ENCODE data around the gene PLXNA1.
A peak's percentile ranks its signal among the peaks of the same experiment; 100 is the strongest.

The PLXNA1 gene

DNA sequence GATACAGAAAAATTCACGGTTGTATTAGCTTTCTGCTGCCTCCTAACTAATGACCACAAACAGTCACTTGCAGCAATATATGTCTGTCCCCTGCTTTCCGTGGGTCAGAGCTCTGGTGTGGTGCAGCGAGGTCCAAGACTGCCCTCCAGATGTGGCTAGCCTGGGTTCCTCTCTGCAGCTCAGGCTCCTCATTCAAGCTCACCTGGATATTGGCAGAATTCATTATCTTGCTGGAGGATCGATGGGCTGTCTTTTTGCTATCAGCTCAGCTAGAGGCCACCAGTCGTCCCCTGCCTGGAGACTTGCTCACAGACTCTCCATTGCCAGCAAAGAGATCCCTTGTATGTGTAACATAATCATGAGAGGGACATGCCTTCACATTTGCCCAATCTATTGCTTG lies 12.8 kb upstream of the PLXNA1 start (continued):
- TF ChIP-seq KLF8 (tag by site-specific recombination; IDR thresholded peaks at IDR 0.05) (no peak), ZNF23 (tag by site-specific recombination; IDR thresholded peaks at IDR 0.05; ENCODE audit: borderline replicate concordance) (no peak), ZNF544 (tag by site-specific recombination; IDR thresholded peaks at IDR 0.05) (no peak), ZNF529 (tag by site-specific recombination; IDR thresholded peaks at IDR 0.05; ENCODE audit: insufficient replicate concordance) (no peak), ZXDB (tag by site-specific recombination; IDR thresholded peaks at IDR 0.05) (no peak)
- TF ChIP-seq, protein P1, sequence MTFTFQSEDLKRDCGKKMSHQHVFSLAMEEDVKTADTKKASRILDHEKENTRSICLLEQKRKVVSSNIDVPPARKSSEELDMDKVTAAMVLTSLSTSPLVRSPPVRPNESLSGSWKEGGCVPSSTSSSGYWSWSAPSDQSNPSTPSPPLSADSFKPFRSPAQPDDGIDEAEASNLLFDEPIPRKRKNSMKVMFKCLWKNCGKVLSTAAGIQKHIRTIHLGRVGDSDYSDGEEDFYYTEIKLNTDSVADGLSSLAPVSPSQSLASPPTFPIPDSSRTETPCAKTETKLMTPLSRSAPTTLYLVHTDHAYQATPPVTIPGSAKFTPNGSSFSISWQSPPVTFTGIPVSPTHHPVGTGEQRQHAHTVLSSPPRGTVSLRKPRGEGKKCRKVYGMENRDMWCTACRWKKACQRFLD (tag by site-specific recombination; IDR thresholded peaks at IDR 0.05), result no peak

DNA sequence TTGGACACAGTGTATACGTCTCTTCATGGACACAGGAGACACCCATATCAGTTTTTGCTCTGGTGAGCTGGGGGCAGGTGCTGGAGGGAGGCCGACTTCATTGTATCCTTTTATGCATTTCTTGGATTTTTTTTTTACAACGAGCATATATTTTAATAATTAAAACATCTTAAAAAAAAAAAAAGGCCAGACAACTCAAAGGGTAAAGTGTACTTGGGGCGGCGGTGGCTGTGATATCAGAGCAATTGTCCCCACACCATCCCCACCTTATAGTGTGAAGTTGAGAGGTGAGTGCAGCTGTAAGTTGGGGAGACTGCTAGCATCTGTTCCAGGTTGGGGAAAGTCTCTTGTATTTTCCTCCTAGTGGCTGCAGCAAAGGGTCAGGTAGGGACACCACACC lies 12.0 kb upstream of the PLXNA1 start:
- Histone ChIP-seq H3K4me1 (ENCODE audit: control insufficient read depth, insufficient read depth, low read length) (no peaks in the 10 kb centered on the region), H3K36me3 (ENCODE audit: control insufficient read depth in 2 of 2, insufficient read depth in 1 of 2, low read length in 2 of 2) (no peaks in the 10 kb centered on the region), H3K4me3 (ENCODE audit: low read depth, low read length) (no peak overlapping the region), H3K9me3 (ENCODE audit: control insufficient read depth, insufficient read depth, low read depth, low read length) (no peaks in the 10 kb centered on the region), H3K27ac (ENCODE audit: extremely low read depth, low read depth, low read length) (no peak overlapping the region)
- no peak for TF ChIP-seq ZNF19 (tag by site-specific recombination; IDR thresholded peaks at IDR 0.05; ENCODE audit: low read depth)
- no peak for TF ChIP-seq ZNF544 (tag by site-specific recombination; IDR thresholded peaks at IDR 0.05)
- no peak for TF ChIP-seq ZNF530 (tag by site-specific recombination; IDR thresholded peaks at IDR 0.05; ENCODE audit: low read depth)
- no peak for TF ChIP-seq OSR2 (tag by site-specific recombination; IDR thresholded peaks at IDR 0.05)
- ChIA-PET CTCF (interaction anchor here (0.6 to 1.4 kb wide), 4 partner anchors 11 to 577 kb away, joined by 3 to 7 read pairs (median 4); partner anchors contain the start of gene PLXNA1), POLR2A (no interaction called here)

DNA sequence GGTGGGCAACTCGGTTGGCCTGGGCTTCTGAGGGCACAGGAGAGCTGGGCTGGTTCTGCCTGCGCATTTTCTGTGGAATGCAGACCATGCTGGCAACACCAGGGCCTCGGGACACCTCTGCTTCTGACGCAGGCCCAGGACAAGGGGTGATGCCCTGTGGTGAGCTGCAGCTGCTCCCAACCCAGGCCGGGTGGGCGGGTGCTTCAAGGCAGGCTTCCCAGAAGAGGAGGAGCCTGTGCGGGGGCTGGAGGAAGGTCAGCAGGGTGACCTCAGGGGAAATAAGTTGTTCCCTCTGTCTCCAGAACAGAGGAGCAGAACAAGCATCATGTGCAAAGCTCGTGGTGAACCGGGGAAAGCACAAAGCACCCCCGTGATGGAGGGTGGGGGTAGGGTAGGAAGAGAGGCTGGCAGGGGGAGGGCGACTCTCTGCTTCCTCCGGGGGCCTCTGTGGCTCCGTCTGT lies 11.0 kb upstream of the PLXNA1 start:
- ChIA-PET POLR2A (no interaction called here), CTCF (interaction anchor here (0.6 to 1.4 kb wide), 3 partner anchors 9 to 202 kb away, joined by 3 to 7 read pairs (median 7); partner anchors contain the start of gene PLXNA1)
- H3K4me1 ChIP-seq (ENCODE audit: control insufficient read depth, insufficient read depth, low read length), result no peaks in the 10 kb centered on the region
- H3K36me3 ChIP-seq (ENCODE audit: control insufficient read depth in 2 of 2, insufficient read depth in 1 of 2, low read length in 2 of 2), result no peaks in the 10 kb centered on the region
- H3K27ac ChIP-seq (ENCODE audit: extremely low read depth, low read depth, low read length), result no peak overlapping the region
- no peaks in the 10 kb centered on the region for H3K9me3 ChIP-seq (ENCODE audit: control insufficient read depth, insufficient read depth, low read depth, low read length)
- H3K4me3 ChIP-seq (ENCODE audit: low read depth, low read length), result no peak overlapping the region
- 0 out of 2 replicates have a peak, but pooled peaks have one; percentile 16 for TF ChIP-seq ZFHX2 (tag by site-specific recombination; conservative IDR thresholded peaks at IDR 0.05)
- 0 out of 2 replicates have a peak, but pooled peaks have one; percentile 9 for TF ChIP-seq EGR2 (tag by site-specific recombination; IDR thresholded peaks at IDR 0.05; ENCODE audit: low read depth)
- TF ChIP-seq KLF7 (tag by site-specific recombination; IDR thresholded peaks at IDR 0.05; ENCODE audit: borderline replicate concordance), result no peak

- CTCF ChIA-PET, result no interaction called here
- no peaks in the 10 kb centered on the region for H3K9me3 ChIP-seq (ENCODE audit: control insufficient read depth, insufficient read depth, low read depth, low read length)
- POLR2A ChIA-PET, result no interaction called here
- no peak overlapping the region for H3K27ac ChIP-seq (ENCODE audit: extremely low read depth, low read depth, low read length)
- H3K36me3 ChIP-seq (ENCODE audit: control insufficient read depth in 2 of 2, insufficient read depth in 1 of 2, low read length in 2 of 2), result no peaks in the 10 kb centered on the region
- H3K4me1 ChIP-seq (ENCODE audit: control insufficient read depth, insufficient read depth, low read length), result no peaks in the 10 kb centered on the region
- H3K4me3 ChIP-seq (ENCODE audit: low read depth, low read length), result no peak overlapping the region
- TF ChIP-seq, protein P2, sequence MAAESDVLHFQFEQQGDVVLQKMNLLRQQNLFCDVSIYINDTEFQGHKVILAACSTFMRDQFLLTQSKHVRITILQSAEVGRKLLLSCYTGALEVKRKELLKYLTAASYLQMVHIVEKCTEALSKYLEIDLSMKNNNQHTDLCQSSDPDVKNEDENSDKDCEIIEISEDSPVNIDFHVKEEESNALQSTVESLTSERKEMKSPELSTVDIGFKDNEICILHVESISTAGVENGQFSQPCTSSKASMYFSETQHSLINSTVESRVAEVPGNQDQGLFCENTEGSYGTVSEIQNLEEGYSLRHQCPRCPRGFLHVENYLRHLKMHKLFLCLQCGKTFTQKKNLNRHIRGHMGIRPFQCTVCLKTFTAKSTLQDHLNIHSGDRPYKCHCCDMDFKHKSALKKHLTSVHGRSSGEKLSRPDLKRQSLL (tag by site-specific recombination; IDR thresholded peaks at IDR 0.05), result no peak
- TF ChIP-seq, protein P3, sequence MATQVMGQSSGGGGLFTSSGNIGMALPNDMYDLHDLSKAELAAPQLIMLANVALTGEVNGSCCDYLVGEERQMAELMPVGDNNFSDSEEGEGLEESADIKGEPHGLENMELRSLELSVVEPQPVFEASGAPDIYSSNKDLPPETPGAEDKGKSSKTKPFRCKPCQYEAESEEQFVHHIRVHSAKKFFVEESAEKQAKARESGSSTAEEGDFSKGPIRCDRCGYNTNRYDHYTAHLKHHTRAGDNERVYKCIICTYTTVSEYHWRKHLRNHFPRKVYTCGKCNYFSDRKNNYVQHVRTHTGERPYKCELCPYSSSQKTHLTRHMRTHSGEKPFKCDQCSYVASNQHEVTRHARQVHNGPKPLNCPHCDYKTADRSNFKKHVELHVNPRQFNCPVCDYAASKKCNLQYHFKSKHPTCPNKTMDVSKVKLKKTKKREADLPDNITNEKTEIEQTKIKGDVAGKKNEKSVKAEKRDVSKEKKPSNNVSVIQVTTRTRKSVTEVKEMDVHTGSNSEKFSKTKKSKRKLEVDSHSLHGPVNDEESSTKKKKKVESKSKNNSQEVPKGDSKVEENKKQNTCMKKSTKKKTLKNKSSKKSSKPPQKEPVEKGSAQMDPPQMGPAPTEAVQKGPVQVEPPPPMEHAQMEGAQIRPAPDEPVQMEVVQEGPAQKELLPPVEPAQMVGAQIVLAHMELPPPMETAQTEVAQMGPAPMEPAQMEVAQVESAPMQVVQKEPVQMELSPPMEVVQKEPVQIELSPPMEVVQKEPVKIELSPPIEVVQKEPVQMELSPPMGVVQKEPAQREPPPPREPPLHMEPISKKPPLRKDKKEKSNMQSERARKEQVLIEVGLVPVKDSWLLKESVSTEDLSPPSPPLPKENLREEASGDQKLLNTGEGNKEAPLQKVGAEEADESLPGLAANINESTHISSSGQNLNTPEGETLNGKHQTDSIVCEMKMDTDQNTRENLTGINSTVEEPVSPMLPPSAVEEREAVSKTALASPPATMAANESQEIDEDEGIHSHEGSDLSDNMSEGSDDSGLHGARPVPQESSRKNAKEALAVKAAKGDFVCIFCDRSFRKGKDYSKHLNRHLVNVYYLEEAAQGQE (tag by site-specific recombination; IDR thresholded peaks at IDR 0.05), result no peak
- TF ChIP-seq ZNF645 (tag by site-specific recombination; IDR thresholded peaks at IDR 0.05) (no peak), YY2 (tag by site-specific recombination; IDR thresholded peaks at IDR 0.05) (no peak), ZNF580 (tag by site-specific recombination; IDR thresholded peaks at IDR 0.05) (no peak), ZNF529 (tag by site-specific recombination; IDR thresholded peaks at IDR 0.05; ENCODE audit: insufficient replicate concordance) (no peak), ZNF658 (tag by site-specific recombination; IDR thresholded peaks at IDR 0.05) (no peak), ZNF585B (tag by site-specific recombination; IDR thresholded peaks at IDR 0.05) (no peak), ZFHX2 (tag by site-specific recombination; conservative IDR thresholded peaks at IDR 0.05) (no peak), ZNF837 (tag by site-specific recombination; IDR thresholded peaks at IDR 0.05) (no peak), SP2 (tag by site-specific recombination; IDR thresholded peaks at IDR 0.05) (no peak)
- TF ChIP-seq, protein P4, sequence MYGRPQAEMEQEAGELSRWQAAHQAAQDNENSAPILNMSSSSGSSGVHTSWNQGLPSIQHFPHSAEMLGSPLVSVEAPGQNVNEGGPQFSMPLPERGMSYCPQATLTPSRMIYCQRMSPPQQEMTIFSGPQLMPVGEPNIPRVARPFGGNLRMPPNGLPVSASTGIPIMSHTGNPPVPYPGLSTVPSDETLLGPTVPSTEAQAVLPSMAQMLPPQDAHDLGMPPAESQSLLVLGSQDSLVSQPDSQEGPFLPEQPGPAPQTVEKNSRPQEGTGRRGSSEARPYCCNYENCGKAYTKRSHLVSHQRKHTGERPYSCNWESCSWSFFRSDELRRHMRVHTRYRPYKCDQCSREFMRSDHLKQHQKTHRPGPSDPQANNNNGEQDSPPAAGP (tag by site-specific recombination; IDR thresholded peaks at IDR 0.05), result no peak
These were observed 10.0 kb upstream of the PLXNA1 start for GRCh38 chr3:126972866-126973265.

All from HEK293 (cell line).